HepG2 (cell line): Measurements from ENCODE around the gene KCTD16. TPM values are rescaled to one million over a fixed set of nuclear protein-coding genes. Genes with fewer than 3 reads are reported as not detected.

Experiments used
- ATAC-seq: fragments of 200-7000 bp; cut with Tn5 transposase; 3 replicates; pipeline ENCODE4 v1.9.1; 2020; ENCODE audit warnings: mild to moderate bottlenecking, moderate library complexity
- BruUV-seq: library from RNA; stranded (reverse); fragments of 400-500 nt; replicated peaks from 2 replicates; lab custom pipeline; 2021; lab: Mats Ljungman, UMichigan
- CTCF ChIA-PET: fragments of 300-600 bp; formaldehyde crosslinking; extraction: SDS; loops from one replicate; lab custom pipeline; 2021; ENCODE audit warnings: low total read pairs, inconsistent platforms, low intra/inter-chr PET ratio; lab: Yijun Ruan, JAX
- POLR2A ChIA-PET: fragments of 350-600 bp; sonication (Branson Sonifier 250); formaldehyde crosslinking; loops from one replicate; lab custom pipeline; 2020; ENCODE audit warnings: antibody characterized with exemption, inconsistent platforms; lab: Yijun Ruan, JAX
- DNase-seq: peaks from one replicate; pipeline ENCODE4 v3.0.0-alpha.2; 2015; ENCODE audit warnings: low spot score
- FAIRE-seq: peaks from 3 replicates; lab custom pipeline; 2011; peaks lifted over from hg19 to GRCh38; lab: Jason Lieb, UNC
- H2AFZ ChIP-seq: one replicate; pipeline ENCODE4 v1.6.1; 2011; ENCODE audit warnings: low read length, inconsistent platforms
- H3K27ac ChIP-seq: fragments of 300-600 bp; 3 replicates; pipeline ENCODE4 v1.8.0; 2011; ENCODE audit warnings: mixed run types, mild to moderate bottlenecking, mixed read lengths, low read length, inconsistent platforms; ENCODE audit not compliant: insufficient read depth; ENCODE audit errors: extremely low read length
- H3K27me3 ChIP-seq, 2 experiments: fragments of 200-600 bp in 1 of 2; 2 replicates in 1 of 2; 3 replicates in 1 of 2; pipeline versions ENCODE4 v1.6.0 to v1.8.0; 2011; ENCODE audit warnings: low read length in 2 of 2, mild to moderate bottlenecking in 2 of 2, moderate library complexity in 2 of 2, inconsistent platforms in 1 of 2; ENCODE audit not compliant: insufficient read depth in 2 of 2, control insufficient read depth in 1 of 2
- H3K36me3 ChIP-seq, 2 experiments: fragments of 200-600 bp in 1 of 2; replicated peaks in 1 of 2; 2 replicates in 1 of 2; 3 replicates in 1 of 2; pipeline versions ENCODE4 v1.5.1 to v1.8.0; 2011; ENCODE audit warnings: low read length in 2 of 2, inconsistent platforms in 1 of 2; ENCODE audit not compliant: insufficient read depth in 2 of 2, control insufficient read depth in 1 of 2
- H3K4me1 ChIP-seq: 2 replicates; pipeline ENCODE4 v1.5.1; 2012; ENCODE audit warnings: low read length, inconsistent platforms; ENCODE audit not compliant: insufficient read depth
- H3K4me2 ChIP-seq: 2 replicates; pipeline ENCODE4 v1.6.0; 2011; ENCODE audit warnings: low read depth, low read length, inconsistent platforms
- H3K4me3 ChIP-seq, 3 experiments: fragments of 200-600 bp in 1 of 3; sonication (generic), shearing (Covaris generic) in 1 of 3; replicated peaks in 1 of 3; 2 replicates each; pipeline ENCODE4 v1.5.1; 2011 to 2016; ENCODE audit warnings: low read length in 3 of 3, inconsistent platforms in 2 of 3, low read depth in 2 of 3, mild to moderate bottlenecking in 2 of 3, control low read depth in 1 of 3, mixed read lengths in 1 of 3; ENCODE audit not compliant: insufficient read depth in 1 of 3
- H3K79me2 ChIP-seq: one replicate; pipeline ENCODE4 v1.6.1; 2011; ENCODE audit warnings: low read length, inconsistent platforms; ENCODE audit not compliant: insufficient read depth
- H3K9ac ChIP-seq: 2 replicates; pipeline ENCODE4 v1.6.0; 2011; ENCODE audit warnings: mild to moderate bottlenecking, low read depth, low read length, inconsistent platforms; ENCODE audit not compliant: insufficient read depth
- H3K9me3 ChIP-seq: 2 replicates; pipeline ENCODE4 v1.5.1; 2012; ENCODE audit warnings: mild to moderate bottlenecking, low read length
- H4K20me1 ChIP-seq: 2 replicates; pipeline ENCODE4 v1.6.0; 2011; ENCODE audit warnings: inconsistent platforms, mild to moderate bottlenecking, low read length, moderate library complexity; ENCODE audit not compliant: insufficient read depth
- DPF2 ChIP-seq: sonication (generic); formaldehyde crosslinking; IDR thresholded peaks from 2 replicates; pipeline ENCODE4 v1.4.0; 2020; ENCODE audit warnings: mild to moderate bottlenecking, low read depth, missing genetic modification reagents, borderline replicate concordance
- FOSL1 ChIP-seq: sonication (generic); formaldehyde crosslinking; IDR thresholded peaks from 2 replicates; pipeline ENCODE4 v1.9.0; 2021; ENCODE audit warnings: missing genetic modification reagents, borderline replicate concordance
- NR0B2 ChIP-seq: sonication (generic); formaldehyde crosslinking; IDR thresholded peaks from 2 replicates; pipeline ENCODE4 v1.4.0; 2020; ENCODE audit warnings: mild to moderate bottlenecking, missing genetic modification reagents
- POLR2A ChIP-seq, 2 experiments: IDR thresholded peaks; 2 replicates each; pipeline ENCODE4 v1.6.1; 2011; ENCODE audit warnings: low read depth in 2 of 2, low read length in 2 of 2, mild to moderate bottlenecking in 1 of 2, moderate library complexity in 1 of 2; ENCODE audit not compliant: insufficient read depth in 1 of 2
- PRMT3 ChIP-seq: sonication (generic); formaldehyde crosslinking; IDR thresholded peaks from 2 replicates; pipeline ENCODE4 v1.8.1; 2022; ENCODE audit warnings: low read depth, mild to moderate bottlenecking, moderate library complexity, missing genetic modification reagents, borderline replicate concordance
- PTBP1 ChIP-seq: fragments of 200-400 bp; formaldehyde crosslinking; IDR thresholded peaks from 2 replicates; pipeline ENCODE4 v1.6.1; 2018; ENCODE audit warnings: low read length, low read depth; ENCODE audit not compliant: poor library complexity, severe bottlenecking
- SAP130 ChIP-seq: IDR thresholded peaks from 2 replicates; pipeline ENCODE4 v1.6.1; 2016; ENCODE audit warnings: low read depth
- STAT6 ChIP-seq: sonication (generic); formaldehyde crosslinking; IDR thresholded peaks from 2 replicates; pipeline ENCODE4 v1.4.0; 2020; ENCODE audit warnings: missing genetic modification reagents, mild to moderate bottlenecking, borderline replicate concordance
- ZC3H13 ChIP-seq: sonication (generic); formaldehyde crosslinking; IDR thresholded peaks from 2 replicates; pipeline ENCODE4 v1.8.1; 2023; ENCODE audit warnings: mild to moderate bottlenecking, missing genetic modification reagents, moderate library complexity
- ZNF180 ChIP-seq: sonication (generic); formaldehyde crosslinking; IDR thresholded peaks from 2 replicates; pipeline ENCODE4 v1.4.0; 2020; ENCODE audit warnings: low read depth, missing genetic modification reagents, borderline replicate concordance
- WGBS: methylation state at CpG from one replicate; pipeline ENCODE4 v1.1.6; 2017; ENCODE audit warnings: low lambda C conversion rate; 5-methylcytosine and 5-hydroxymethylcytosine counted together
- in situ Hi-C: cut with HindIII; loops from 2 replicates; pipeline ENCODE4 v1.10.0; 2017; ENCODE audit warnings: low pct_unique_long_range_greater_than_20kb; ENCODE audit not compliant: extremely low pct_ligation_motif_present
- intact Hi-C: fragments of 100-400 bp; cut with micrococcal nuclease; formaldehyde crosslinking; loops from one replicate; pipeline ENCODE4 v1.10.0; 2022; ENCODE audit not compliant: unreplicated experiment
- polyA plus RNA-seq, 8 experiments: library from polyadenylated mRNA; depleted of rRNA in 3 of 8; stranded (reverse) in 7 of 8; unstranded in 1 of 8; fragments of >200 nt; fragmentation: Illumina TruSeq in 4 of 8; extraction: Trizol in 4 of 8; gene quantifications; 2 replicates each; pipeline versions ENCODE4 v1.2.1 to v1.2.3, GENCODE V29; 2011 to 2016; ENCODE audit warnings: low read depth in 4 of 8, missing spikeins in 1 of 8, mixed read lengths in 1 of 8; ENCODE audit not compliant: insufficient read depth in 1 of 8
- total RNA-seq, 5 experiments: library from RNA; depleted of rRNA; stranded (reverse); fragments of >200 nt; fragmentation: Illumina TruSeq; extraction: Trizol; gene quantifications; 2 replicates each; pipeline ENCODE4 v1.2.3, GENCODE V29; 2016; ENCODE audit warnings: low read depth in 1 of 5

KCTD16 gene
- total and polyA plus RNA-seq, 2 of the 13 experiments (the other 11 are each of a cell fraction or from before 2014, with no cell fraction given) = 0.02 to 0.09 TPM

- 12% methylated on average over 2 of the region's 2 CpGs for WGBS
- no peaks in the 10 kb centered on the region for H4K20me1 ChIP-seq
- no peaks in the 10 kb centered on the region for H3K36me3 ChIP-seq
- ATAC-seq = no peak
- no peak overlapping the region for H2AFZ ChIP-seq
- TF ChIP-seq ZNF180 (CRISPR knock-in tag) (no peak), PTBP1 (no peak), STAT6 (CRISPR knock-in tag) (no peak), POLR2A (IDR thresholded peaks at IDR 0.05; ENCODE audit: insufficient read depth in 1 of 2, low read depth in 2 of 2, low read length in 2 of 2) (no peak), SAP130 (CRISPR knock-in tag) (no peak), FOSL1 (CRISPR knock-in tag) (no peak), NR0B2 (CRISPR knock-in tag) (no peak), DPF2 (CRISPR knock-in tag) (no peak), ZC3H13 (CRISPR knock-in tag) (no peak), PRMT3 (CRISPR knock-in tag) (no peak)
- ChIA-PET POLR2A (no interaction called here), CTCF (no interaction called here)
- in situ Hi-C loops (no loop called here), intact Hi-C loops (no loop called here)
- H3K9ac ChIP-seq = no peak overlapping the region
- no peaks in the 10 kb centered on the region for H3K4me1 ChIP-seq
- no peak for FAIRE-seq
- BruUV-seq = no TSS peak
- no peak overlapping the region for H3K27ac ChIP-seq
- DNase-seq = no peak
- no peaks in the 10 kb centered on the region for H3K79me2 ChIP-seq
- H3K4me3 ChIP-seq = no peak overlapping the region
- no peaks in the 10 kb centered on the region; a peak in 1 of 5 replicates for H3K27me3 ChIP-seq
- no peak overlapping the region for H3K4me2 ChIP-seq
- H3K9me3 ChIP-seq = no peaks in the 10 kb centered on the region
Measured at GRCh38 chr5:144403058-144403457, 232.4 kb downstream of the KCTD16 start.
